Measurements from ENCODE around the gene ZNF778.
"Not testable (repeated sequence)": the region's sequence is repeated elsewhere in the genome, so short reads cannot be mapped to it uniquely, and the experiment has no call there.

Gene ZNF778

GRCh38 chr16:89210904-89211515 lies 6.5 kb upstream of the ZNF778 start:
- in situ Hi-C loops (cut with MboI; ENCODE audit: low sequenced_read_pairs) = loop anchor here (25.0 kb wide), 1 partner anchor 474 kb away; no protein-coding TSS in a partner anchor

GRCh38 chr16:89216315-89217137 lies 977 bp upstream of the ZNF778 start:
- in situ Hi-C loops (cut with MboI; ENCODE audit: low sequenced_read_pairs) = loop anchor here (25.0 kb wide), 1 partner anchor 479 kb away; no protein-coding TSS in a partner anchor

DNA sequence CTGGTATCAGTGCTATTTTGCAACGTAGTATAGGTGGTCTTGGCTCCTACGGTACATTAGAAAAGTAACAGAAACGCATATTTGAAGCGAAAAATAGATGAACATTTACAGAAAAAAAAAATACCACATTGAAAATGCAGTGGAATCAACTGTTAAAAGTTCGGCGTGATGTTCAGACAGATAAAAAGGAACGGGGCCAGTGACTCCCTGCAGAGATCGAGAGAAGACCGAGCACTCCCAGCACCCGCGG lies 440 bp upstream of the ZNF778 start:
- in situ Hi-C loops (cut with MboI; ENCODE audit: low sequenced_read_pairs) = loop anchor here (25.0 kb wide), 1 partner anchor 480 kb away; no protein-coding TSS in a partner anchor

GRCh38 chr16:89219365-89219764 lies 1.9 kb downstream of the ZNF778 start:
- in situ Hi-C loops (cut with MboI; ENCODE audit: low sequenced_read_pairs) = loop anchor here (25.0 kb wide), 1 partner anchor 482 kb away; no protein-coding TSS in a partner anchor

DNA sequence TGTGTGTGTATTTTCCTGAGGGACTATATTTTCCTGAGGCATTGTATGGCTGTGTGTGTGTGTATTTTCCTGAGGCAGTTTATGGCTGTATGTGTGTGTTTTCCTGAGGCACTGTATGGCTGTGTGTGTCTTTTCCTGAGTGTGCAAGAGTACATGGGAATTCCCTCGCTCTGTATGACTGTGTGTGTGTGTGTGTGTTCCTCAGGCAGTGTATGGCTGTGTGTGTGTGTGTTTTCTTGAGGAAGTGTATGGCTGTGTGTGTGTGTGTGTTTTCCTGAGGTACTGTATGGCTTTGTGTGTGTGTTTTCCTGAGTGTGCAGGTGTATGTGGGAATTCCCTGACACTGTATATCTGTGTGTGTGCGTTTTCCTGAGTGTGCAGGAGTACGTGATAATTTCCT lies 4.1 kb downstream of the ZNF778 start:
- in situ Hi-C loops (cut with MboI; ENCODE audit: low sequenced_read_pairs) = loop anchor here (25.0 kb wide), 1 partner anchor 484 kb away; no protein-coding TSS in a partner anchor

DNA sequence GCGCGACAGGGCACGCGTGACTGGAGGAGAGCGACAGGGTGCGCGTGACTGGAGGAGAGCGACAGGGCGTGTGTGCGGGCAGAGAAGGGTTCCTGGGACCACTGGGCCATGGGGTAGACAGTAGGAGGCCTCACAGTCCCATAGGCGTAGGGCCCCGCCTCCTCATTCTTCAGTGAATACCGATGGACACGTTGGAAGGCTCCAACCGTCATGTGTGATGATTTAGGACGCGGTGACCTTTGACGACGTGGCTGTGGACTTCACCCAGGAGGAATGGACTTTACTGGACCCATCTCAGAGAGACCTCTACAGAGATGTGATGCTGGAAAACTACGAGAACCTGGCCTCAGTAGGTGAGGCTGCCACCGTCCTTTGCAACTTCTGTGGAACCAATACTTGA lies 5.4 kb downstream of the ZNF778 start:
- in situ Hi-C loops (cut with MboI; ENCODE audit: low sequenced_read_pairs) = loop anchor here (25.0 kb wide), 1 partner anchor 486 kb away; no protein-coding TSS in a partner anchor

DNA sequence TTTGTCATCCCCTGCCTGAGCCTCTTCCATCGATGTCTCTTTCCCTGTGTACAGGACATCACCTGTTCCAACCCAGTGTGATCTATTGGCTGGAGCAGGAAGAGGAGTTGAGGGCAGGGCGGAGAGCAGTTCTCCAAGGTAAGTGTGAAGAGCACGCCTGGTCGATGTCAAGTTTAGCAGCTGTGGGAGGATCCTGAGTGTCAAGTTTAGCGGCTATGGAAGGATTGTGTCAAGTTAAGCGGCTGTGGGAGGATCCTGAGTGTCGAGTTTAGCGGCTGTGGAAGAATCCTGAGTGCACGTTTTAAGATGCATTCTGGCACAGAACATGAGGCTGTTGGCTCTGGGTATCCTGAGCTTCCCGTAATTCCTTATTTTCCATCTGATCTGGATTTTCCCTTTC lies 7.2 kb downstream of the ZNF778 start:
- in situ Hi-C loops (cut with MboI; ENCODE audit: low sequenced_read_pairs) = loop anchor here (25.0 kb wide), 1 partner anchor 487 kb away; no protein-coding TSS in a partner anchor

DNA sequence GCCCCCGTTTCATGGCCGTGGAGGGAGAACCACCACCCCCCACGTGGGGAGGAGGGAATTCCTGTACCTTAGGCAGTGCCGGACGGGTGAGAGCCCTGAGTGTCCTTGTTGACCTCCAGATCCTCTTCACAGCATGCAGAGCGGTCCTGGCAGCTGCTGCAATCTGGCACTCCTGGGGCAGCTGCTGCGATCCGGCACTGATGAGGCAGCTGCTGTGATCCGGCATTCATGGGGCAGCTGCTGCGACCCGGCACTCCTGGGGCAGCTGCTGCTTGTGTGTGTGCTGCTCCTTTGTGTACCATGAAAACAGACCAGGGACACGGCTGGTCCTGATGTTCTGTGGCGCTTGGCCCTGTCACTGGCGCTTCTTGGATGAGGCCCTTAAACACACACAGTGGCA lies 12.8 kb downstream of the ZNF778 start:
- in situ Hi-C loops (cut with MboI; ENCODE audit: low sequenced_read_pairs) = no loop called here

DNA sequence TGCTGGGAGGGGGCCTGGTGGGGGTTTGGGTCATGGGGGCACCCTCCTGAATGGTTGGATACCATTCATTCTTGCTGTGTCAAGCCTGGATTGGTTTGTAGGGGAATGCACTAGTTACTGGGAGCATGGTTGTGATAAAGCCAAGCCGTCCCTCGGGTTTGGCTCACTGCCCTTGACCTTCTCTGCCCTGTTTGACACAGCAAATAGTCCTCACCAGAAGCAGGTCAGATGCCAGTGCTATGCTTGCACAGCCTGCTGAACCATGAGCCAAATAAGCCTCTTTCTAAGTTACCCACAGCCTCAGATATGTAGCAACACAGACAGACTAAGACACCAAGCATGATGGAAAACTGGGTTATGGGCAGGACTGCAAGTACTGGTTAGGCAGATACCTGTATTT lies 14.6 kb downstream of the ZNF778 start:
- in situ Hi-C loops (cut with MboI; ENCODE audit: low sequenced_read_pairs) = no loop called here

DNA sequence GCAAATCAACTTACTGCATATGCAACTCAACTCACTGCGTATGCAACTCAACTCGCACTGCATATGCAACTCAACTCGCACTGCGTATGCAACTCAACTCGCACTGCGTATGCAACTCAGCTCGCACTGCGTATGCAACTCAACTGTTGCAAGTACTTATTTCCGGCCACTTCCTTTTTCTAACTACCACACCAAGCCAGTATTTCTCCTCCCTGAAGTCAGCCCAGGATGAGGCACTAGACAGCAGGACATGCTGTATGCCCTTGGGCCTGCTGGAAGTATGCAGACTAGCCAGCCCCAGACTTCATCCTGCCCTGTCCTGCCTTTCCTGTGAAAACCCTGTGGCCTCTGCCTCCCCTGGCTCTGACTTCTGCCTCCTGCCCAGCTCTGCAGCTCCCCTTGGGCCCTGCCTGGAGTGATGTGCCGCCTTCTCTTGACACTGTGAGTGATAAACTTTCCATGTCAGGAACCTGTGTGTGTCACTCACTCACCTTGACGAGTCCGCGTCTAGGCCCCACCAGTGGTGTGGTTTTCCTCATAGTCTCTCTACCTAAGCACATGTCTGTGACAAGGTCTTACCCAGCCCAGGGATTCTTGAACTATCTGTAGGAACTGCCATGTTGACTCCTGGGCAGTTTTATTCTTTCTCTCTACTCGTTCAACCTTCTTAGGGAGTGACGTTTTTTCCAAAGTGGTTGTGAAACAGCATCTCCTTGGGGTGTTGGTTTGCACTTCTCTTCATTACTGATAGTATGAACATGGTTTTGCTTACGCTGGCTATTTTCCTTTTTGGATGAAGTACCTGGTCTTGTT lies 16.4 kb downstream of the ZNF778 start:
- in situ Hi-C loops (cut with MboI; ENCODE audit: low sequenced_read_pairs) = no loop called here

- in situ Hi-C loops (cut with MboI; ENCODE audit: low sequenced_read_pairs) = no loop called here
These were observed 20.2 kb downstream of the ZNF778 start for GRCh38 chr16:89237733-89238132.

DNA sequence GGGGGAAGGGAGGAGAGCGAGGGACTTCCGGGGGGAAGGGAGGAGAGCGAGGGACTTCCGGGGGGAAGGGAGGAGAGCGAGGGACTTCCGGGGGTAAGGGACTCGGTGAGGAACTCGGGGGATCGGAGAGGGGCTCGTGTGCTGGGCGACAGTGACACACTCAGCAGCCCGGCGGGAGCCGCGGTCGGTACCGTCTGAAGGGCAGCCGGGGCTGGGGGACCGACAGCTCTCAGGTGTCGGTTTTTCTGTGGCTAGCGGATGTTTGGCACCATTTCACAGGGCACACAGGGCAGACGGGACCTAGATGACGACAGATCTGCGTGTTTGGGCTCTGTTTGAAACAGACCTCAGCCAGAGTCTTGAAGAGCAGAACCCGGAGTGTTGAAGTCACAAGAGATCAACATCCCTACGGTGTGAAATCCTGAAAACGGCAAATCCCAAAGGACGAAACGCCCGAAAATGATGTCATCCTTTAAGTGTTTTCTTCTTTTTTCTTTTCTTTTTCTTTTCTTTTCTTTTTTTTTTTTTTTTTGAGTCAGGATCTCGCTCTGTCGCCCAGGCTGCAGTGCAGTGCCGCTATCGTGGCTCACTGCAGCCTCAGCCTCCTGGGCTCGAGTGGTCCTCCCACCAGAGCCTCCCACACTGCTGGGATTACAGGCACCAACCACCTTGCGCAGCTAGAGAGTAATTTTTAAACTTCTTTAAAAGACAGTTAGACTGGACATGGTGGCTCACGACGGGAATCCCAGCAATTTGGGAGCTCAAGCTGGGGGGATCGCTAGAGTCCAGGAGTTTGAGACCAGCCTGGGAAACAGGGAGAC lies 23.9 kb downstream of the ZNF778 start:
- in situ Hi-C loops (cut with MboI; ENCODE audit: low sequenced_read_pairs) = no loop called here

DNA sequence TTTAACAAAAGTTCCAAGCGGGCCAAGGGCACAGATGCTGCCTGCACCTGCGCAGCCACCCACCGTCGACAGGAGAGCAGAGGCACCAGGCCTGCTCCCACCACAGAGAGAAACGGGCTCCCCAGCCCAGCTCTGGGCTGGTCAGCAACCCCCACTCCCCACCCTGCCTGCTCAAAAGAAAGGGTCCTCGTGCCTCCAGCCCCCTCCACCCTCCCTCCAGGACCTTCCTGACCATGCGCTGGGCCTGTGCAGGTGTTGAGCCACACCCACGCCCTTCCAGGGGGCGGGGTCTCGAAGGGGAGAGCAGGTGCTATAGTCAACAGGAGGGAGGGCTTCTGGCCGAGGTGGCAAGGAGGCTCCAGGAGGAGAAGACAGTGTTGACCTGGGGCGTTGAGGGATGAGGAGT lies 25.3 kb downstream of the ZNF778 start:
- in situ Hi-C loops (cut with MboI; ENCODE audit: low sequenced_read_pairs) = no loop called here

DNA sequence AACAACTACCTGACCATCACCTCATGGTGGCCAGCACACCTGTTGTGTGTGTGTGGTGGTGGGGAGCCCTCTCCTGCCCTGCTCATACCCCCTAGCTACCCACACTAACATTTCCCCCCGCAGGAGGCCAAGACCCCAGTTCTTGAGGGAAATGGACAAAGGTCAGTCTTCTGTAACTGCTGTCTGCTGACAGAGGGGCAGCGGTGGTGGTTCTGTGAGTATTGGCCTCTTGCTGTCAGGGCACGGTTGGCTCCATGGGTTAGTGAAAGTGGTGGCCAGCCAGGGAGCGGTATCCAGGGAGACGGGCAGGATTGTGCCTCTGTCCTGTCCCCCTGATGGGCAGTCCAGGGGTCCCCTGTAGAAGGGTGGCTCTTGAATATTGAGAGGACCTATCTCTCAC lies 26.2 kb downstream of the ZNF778 start:
- in situ Hi-C loops (cut with MboI; ENCODE audit: low sequenced_read_pairs) = no loop called here

DNA sequence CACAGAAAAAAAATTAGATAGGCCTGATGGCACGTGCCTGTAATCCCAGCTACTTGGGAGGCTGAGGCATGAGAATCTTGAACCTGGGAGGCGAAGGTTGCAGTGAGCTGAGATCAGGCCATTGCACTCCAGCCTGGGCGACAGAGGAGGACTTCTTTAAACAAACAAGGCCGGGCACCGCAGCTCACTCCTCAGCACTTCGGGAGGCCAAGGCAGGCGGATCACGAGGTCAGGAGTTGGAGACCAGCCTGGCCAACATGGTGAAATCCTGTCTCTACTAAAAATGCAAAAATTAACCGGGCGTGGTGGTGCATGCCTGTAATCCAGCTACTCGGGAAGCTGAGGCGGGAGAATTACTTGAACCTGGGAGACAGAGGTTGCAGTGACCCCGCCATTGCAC lies 26.8 kb downstream of the ZNF778 start:
- in situ Hi-C loops (cut with MboI; ENCODE audit: low sequenced_read_pairs) = not testable (repeated sequence)

- in situ Hi-C loops (cut with MboI; ENCODE audit: low sequenced_read_pairs) = no loop called here
These were observed 27.3 kb downstream of the ZNF778 start for GRCh38 chr16:89244754-89245153.

DNA sequence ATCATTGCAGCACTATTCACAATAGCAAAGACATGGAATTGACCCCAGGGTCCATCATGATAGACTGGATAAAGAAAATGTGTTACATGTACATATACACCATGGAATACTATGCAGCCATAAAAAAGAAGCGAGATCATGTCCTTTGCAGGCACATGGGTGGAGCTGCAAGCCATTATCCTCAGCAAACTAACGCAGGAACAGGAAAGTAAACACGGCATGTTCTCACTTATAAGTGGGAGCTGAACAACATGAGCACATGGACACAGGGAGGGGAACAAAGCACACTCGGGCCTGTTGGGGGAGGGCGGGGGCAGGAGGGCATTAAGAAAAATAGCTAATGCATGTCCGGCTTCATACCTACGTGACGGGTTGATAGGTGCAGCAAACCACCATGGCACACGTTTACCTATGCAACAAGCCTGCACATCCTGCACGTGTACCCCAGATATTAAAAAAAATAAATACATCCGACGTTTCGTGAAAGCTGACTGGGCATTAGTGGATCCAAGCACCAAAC lies 28.9 kb downstream of the ZNF778 start:
- in situ Hi-C loops (cut with MboI; ENCODE audit: low sequenced_read_pairs) = no loop called here

GRCh38 chr16:89246903-89247733 lies 29.6 kb downstream of the ZNF778 start:
- in situ Hi-C loops (cut with MboI; ENCODE audit: low sequenced_read_pairs) = no loop called here

- in situ Hi-C loops (cut with MboI; ENCODE audit: low sequenced_read_pairs) = not testable (repeated sequence)
These were observed 30.2 kb downstream of the ZNF778 start for GRCh38 chr16:89247734-89248075.
